Activated naive CD8-positive, alpha-beta T cell (primary cell): Measurements from ENCODE around the gene GNPTG.

Experiments
- H3K27ac Mint-ChIP-seq: one replicate; pipeline ENCODE4 v1.8.0; 2021; ENCODE audit warnings: mixed read lengths
- H3K27me3 Mint-ChIP-seq: one replicate; pipeline ENCODE4 v1.8.0; 2021; ENCODE audit warnings: mixed read lengths
- H3K36me3 Mint-ChIP-seq: one replicate; pipeline ENCODE4 v1.8.0; 2021; ENCODE audit warnings: mixed read lengths
- H3K4me1 Mint-ChIP-seq: one replicate; pipeline ENCODE4 v1.8.0; 2021; ENCODE audit warnings: low read depth, mixed read lengths
- H3K4me3 Mint-ChIP-seq: one replicate; pipeline ENCODE4 v1.8.0; 2021; ENCODE audit warnings: mild to moderate bottlenecking, mixed read lengths
- H3K9me3 Mint-ChIP-seq: one replicate; pipeline ENCODE4 v1.8.0; 2021; ENCODE audit warnings: low read depth, mixed read lengths

The GNPTG gene

DNA sequence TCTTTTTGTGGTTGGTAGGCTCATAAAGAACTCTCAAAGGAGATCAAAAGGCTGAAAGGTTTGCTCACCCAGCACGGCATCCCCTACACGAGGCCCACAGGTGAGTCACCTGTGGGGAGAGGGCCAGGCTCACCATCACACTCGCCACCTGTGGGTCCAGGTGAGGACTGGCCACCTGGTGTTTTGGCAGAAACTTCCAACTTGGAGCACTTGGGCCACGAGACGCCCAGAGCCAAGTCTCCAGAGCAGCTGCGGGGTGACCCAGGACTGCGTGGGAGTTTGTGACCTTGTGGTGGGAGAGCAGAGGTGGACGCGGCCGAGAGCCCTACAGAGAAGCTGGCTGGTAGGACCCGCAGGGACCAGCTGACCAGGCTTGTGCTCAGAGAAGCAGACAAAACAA lies 11.1 kb downstream of the GNPTG start:
- H3K4me3 Mint-ChIP-seq: no peak overlapping the region
- no peak overlapping the region for H3K27ac Mint-ChIP-seq
- H3K36me3 Mint-ChIP-seq: no peaks in the 10 kb centered on the region
- H3K27me3 Mint-ChIP-seq: no peaks in the 10 kb centered on the region
- no peaks in the 10 kb centered on the region for H3K9me3 Mint-ChIP-seq
- peaks cover 2% of the 10 kb centered on the region for H3K4me1 Mint-ChIP-seq

DNA sequence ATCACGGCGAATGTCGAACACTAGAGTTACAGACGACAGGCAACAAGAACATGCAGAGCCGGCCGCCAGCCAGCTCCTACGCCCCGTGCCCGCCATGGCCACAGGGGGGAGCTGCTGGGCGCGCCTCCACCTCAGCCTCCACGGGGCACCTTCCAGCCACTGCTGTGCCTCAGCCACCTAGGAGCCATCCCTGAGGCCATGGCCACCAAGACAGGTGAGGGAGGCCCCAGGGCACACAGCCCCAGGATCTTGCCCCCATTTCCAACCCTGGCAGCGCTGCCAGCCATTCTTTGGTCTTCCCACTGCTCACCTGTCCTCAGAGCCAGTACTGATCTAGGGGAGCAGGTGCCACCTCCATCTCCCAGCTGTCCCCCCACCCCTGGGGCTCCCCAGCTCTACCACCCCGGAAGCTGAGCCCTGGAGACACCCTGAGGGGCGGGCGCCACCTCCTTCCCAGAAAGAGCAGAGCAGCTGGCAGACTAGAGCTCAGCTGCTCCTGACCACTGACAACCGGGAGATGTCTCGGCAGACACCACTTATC lies 11.8 kb downstream of the GNPTG start:
- Mint-ChIP-seq H3K9me3 (no peaks in the 10 kb centered on the region), H3K27ac (peak overlapping the region; percentile 16), H3K36me3 (no peaks in the 10 kb centered on the region)

DNA sequence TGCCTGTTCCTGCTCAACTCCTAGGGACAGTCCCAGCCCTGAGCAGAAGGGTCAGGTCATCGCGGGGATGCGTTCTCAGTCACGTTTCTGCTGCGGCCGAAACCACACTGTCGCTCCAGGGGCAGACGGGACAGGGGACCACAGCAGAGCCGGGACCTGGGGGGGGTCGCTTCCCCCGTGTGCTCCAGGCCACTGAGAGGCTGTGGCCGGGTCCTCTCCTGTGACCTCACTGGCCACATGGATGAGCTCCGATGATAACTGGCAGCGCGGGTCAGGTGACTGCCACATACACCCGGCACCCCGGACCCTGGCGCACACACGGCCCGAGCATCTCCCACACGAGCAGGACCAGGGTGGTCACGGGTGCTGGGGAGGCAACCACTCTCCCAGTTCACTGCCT lies 12.8 kb downstream of the GNPTG start:
- H3K36me3 Mint-ChIP-seq: no peaks in the 10 kb centered on the region
- H3K4me3 Mint-ChIP-seq: no peak overlapping the region
- H3K27me3 Mint-ChIP-seq: no peaks in the 10 kb centered on the region
- peaks cover 2% of the 10 kb centered on the region for H3K4me1 Mint-ChIP-seq
- H3K9me3 Mint-ChIP-seq: no peaks in the 10 kb centered on the region
- no peak overlapping the region for H3K27ac Mint-ChIP-seq

More for the DNA sequence above, 11.8 kb downstream of the GNPTG start:
- no peaks in the 10 kb centered on the region for H3K27me3 Mint-ChIP-seq
- peaks cover 2% of the 10 kb centered on the region for H3K4me1 Mint-ChIP-seq
- H3K4me3 Mint-ChIP-seq: no peak overlapping the region

DNA sequence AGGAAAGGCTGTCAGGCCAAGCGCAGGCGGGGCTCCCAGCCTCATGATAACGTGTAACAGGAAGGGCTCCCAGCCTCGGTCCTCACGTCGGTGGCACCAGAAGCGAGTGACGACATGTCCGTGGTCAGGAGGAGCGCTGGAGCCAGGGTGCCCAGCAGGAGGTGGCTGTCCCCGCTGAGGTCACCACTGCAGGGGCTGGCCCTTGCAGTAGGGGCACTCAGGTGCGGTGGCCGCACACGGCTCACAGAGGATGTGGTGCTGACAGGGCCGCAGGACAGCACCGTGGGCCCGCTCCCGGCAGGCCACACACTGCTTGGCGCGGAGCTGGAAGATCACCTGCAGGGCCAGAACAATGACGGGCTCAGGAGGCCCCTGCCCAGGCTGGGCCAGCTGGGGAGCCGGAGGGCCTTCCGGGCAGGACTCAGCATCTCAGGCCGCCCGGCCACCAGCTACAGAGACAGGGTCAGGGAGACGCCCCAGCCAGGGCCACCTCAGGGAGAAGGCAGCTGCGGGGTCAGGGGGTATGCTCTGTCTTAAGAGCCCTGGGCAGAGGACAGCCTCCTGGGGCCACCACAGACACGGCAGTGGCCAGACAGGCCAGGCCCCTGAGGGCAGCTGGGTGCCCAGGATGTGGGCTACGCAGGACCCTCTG lies 14.5 kb downstream of the GNPTG start:
- Mint-ChIP-seq H3K9me3 (no peaks in the 10 kb centered on the region), H3K27ac (no peak overlapping the region), H3K27me3 (no peaks in the 10 kb centered on the region), H3K36me3 (no peaks in the 10 kb centered on the region), H3K4me3 (no peak overlapping the region), H3K4me1 (peaks cover 2% of the 10 kb centered on the region)

DNA sequence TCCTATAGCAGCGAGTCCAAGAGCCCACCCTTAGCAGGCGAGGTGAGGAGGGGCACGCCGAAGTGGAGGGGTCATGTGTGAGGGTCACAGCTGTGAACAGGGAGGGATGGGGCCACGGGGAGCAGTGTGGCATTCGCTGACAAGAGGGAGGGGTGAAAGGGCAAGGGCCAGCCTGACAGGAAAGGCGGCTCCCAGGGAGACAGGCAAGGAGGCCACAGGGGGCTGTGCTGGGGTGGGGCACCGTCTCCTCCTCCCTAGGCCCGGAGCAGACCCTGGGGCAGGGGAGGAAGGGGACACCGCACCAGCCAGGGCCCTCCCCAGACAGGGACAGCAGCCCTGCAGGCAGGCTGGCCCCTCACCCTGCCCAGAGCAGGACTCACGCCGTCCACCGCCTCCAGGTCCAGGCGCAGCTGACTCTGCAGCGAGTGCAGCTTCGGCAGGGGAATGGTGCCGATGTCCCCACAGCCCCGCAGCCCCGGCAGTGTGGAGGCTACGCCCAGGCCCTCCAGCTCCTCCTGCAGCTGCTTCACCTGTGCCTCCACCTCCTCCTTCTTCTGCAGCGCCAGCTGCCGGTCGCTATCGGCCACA lies 15.1 kb downstream of the GNPTG start:
- no peak overlapping the region for H3K27ac Mint-ChIP-seq
- H3K27me3 Mint-ChIP-seq: no peaks in the 10 kb centered on the region
- H3K36me3 Mint-ChIP-seq: no peaks in the 10 kb centered on the region
- H3K9me3 Mint-ChIP-seq: no peaks in the 10 kb centered on the region
- H3K4me3 Mint-ChIP-seq: no peak overlapping the region
- peaks cover 2% of the 10 kb centered on the region for H3K4me1 Mint-ChIP-seq

DNA sequence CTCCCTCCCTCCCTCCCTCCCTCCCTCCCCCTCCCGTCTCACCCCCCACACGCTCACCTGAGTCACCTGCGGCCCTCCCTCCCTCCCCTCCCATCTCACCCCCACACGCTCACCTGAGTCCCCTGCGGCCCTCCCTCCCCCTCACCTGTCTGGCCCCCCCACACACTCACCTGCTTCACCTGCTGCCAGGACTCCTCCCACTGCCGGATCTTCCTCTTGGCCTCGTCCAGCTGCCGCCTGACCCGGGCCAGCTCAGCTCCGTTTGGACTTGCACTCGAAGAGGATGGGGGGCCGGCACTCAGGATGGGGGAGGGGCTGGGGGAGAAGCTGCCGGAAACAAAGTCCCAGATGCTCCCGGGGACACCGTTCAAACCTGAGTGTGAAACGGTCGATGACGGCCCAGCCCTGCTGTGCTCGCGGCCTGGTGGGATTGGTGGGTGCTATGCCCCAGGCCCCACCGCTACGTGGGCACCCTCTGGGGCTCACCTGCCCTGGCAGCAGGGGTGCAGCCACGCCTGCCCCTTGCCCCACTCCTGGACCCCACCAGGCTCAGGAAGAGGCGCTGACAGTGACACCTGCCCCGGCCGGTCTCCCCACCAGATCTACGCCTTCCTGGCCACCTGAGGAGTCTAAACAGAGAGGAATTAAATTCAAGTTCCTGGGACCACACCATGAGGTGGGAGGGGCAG lies 15.9 kb downstream of the GNPTG start:
- H3K4me1 Mint-ChIP-seq: peaks cover 2% of the 10 kb centered on the region
- no peaks in the 10 kb centered on the region for H3K36me3 Mint-ChIP-seq
- H3K27ac Mint-ChIP-seq: no peak overlapping the region
- H3K27me3 Mint-ChIP-seq: no peaks in the 10 kb centered on the region
- H3K9me3 Mint-ChIP-seq: no peaks in the 10 kb centered on the region
- no peak overlapping the region for H3K4me3 Mint-ChIP-seq

DNA sequence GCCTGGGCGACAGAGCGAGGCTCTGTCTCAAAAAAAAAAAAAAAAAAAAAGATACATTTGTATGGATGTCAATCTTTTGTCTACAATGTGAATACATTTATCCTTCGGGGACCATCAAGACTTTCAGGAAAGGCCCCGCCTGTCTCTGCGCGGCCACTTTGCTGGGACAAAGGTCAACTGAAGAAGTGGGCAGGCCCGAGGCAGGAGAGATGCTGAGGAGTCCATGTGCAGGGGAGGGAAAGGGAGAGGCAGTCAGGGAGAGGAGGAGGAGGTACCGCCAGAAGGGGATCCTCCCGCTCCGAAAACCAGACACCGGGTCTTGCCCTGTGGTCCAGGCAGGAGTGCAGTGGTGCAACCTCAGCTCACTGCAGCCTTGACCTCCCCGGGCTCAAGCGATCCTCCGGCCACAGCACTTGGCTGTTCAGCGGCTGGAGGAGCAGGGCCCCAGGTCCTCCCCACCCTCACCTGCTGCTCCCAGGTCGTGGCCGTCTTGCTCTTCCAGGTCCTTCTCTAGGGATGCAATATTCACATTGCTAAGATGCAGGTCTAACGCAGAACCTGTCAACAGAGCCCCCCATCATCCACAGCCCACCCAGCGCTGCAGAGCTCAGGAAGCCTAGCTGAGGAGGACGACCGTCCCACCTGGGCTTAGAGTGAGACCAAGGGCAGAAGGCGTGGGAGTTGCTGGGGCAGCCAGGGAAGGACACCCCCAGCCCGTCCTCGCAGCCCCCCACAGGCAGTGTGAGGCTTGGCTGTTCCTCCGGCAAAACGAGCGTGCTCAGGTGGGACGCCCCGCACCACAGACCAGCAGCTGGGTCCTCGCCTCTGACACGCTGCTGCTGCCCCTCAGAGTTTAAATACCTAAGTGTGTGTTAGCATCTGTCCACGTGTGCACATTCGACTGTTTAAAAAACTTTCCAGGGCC lies 19.6 kb downstream of the GNPTG start:
- Mint-ChIP-seq H3K27ac (no peak overlapping the region), H3K4me3 (no peak overlapping the region), H3K9me3 (no peaks in the 10 kb centered on the region), H3K4me1 (no peaks in the 10 kb centered on the region), H3K27me3 (no peaks in the 10 kb centered on the region), H3K36me3 (no peaks in the 10 kb centered on the region)

DNA sequence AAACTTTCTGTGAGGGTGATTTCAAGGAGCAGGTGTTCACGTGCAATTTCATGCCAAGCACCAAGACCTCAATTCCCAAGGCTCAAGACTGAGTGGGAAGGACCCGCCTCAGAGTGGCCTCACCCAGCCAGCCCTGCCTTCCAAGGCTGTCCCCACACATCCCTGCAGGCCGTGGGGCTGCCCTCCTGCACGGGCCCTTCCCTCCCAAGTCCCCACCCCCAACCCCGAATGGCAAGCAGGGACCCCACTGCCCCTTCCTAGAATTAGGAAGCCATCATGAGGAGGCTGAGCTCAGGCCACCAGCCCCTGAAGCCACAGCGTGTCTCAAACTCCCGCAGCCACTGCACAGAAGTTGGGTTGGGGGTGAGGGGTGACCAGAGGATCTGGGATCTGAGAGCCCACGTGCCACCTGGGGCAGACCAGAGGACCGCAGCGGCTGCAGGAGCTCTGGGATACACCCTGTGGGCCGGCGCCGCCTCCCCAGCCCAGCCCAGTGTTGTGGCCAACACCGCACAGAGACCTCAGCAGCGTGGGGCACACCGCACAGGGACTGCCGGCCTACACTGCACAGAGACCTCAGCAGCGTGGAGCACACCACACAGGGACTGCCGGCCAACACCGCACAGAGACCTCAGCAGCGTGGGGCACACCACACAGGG lies 20.7 kb downstream of the GNPTG start:
- H3K4me1 Mint-ChIP-seq: no peaks in the 10 kb centered on the region
- no peak overlapping the region for H3K27ac Mint-ChIP-seq
- H3K4me3 Mint-ChIP-seq: no peak overlapping the region
- no peaks in the 10 kb centered on the region for H3K36me3 Mint-ChIP-seq
- no peaks in the 10 kb centered on the region for H3K9me3 Mint-ChIP-seq
- no peaks in the 10 kb centered on the region for H3K27me3 Mint-ChIP-seq

DNA sequence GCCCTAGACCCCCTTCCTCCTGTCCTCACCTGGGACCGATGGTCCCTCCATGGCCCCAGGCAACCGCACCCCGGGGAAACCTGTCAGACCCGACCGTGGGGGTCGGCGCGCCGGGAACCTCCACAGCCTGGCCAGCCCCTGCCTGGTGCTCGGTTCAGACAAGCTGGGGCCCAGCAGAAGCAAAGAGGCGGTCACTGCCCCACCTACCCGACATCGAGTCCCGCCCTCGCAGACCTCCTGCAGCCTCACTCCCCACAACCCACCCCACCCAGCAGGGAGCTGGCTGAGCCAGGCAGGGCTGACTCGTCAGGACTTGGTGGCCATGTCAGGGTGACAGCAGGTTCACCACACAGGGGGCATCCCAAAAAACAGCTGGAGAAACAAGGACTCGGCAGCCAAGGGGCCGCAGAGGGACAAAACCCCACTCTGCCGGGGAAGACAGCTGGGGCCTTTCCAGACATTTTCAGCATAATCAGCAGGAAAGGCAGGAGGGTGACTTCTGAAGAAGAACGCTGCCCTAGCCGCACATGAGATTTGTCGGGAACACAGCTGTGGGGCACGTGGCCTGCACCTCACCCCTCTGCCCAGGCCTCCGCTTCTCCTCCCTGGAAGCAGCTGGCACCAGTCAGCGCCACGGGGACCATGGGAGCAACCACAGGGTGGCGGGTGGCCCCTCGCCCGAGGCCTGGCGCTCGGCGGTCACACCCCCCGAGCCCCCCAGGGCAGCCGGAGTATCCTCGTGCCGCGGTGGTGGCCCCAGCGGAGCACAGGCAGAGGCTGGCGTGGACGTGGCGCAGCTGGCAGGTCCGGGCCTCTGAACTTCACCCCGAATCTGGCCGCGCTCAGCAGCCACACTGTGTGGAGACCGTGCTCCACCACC lies 22.9 kb downstream of the GNPTG start:
- Mint-ChIP-seq H3K27ac (no peak overlapping the region), H3K27me3 (no peaks in the 10 kb centered on the region), H3K9me3 (no peaks in the 10 kb centered on the region), H3K36me3 (no peaks in the 10 kb centered on the region), H3K4me1 (peaks cover 8% of the 10 kb centered on the region), H3K4me3 (no peak overlapping the region)

DNA sequence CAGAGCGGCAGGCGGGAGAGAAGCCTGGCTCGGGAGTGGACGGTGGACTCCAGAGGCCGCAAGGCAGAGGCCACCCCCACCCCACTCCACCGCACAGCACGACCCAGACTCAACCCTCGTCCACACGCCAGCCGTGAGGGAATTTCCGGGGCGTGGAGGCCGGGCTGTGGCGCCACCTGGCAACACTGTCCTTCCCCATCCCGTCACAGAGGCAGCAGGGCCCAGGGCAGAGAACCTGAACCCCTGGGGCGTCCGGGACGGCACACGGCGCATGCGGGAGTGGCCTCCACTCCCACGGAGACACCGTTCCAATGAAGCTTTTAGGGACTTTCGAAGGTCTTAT lies 23.5 kb downstream of the GNPTG start:
- Mint-ChIP-seq H3K4me1 (peaks cover 12% of the 10 kb centered on the region), H3K4me3 (no peak overlapping the region), H3K27ac (no peak overlapping the region), H3K27me3 (no peaks in the 10 kb centered on the region), H3K36me3 (no peaks in the 10 kb centered on the region), H3K9me3 (no peaks in the 10 kb centered on the region)

DNA sequence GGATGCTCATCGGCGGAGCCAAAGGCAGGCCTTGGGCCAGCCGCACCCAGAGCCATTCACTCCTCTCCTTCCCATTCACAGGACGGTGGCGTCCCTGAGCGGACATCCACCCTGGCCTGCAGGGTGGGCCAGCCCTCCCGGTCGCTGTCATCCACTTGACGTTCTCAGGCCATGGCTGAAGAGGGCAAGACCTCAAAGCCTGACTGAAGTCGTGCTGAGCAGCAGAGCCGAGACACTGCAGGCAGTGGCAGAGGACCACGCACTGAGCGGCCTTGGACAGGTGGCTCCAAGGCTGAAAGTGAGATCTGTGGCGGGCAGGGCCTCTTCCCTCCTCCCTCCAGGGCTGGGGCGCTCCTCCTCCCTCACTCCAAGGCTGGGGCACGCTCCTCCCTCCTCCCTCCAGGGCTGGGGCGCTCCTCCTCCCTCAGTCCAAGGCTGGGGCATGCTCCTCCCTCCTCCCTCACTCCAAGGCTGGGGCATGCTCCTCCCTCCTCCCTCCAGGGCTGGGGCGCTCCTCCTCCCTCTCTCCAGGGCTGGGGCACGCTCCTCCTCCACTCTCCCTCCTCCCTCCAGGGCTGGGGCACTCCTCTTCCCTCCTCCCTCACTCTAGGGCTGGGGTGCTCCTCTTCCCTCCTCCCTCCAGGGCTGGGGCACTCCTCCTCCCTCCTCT lies 24.1 kb downstream of the GNPTG start:
- no peak overlapping the region for H3K27ac Mint-ChIP-seq
- H3K9me3 Mint-ChIP-seq: no peaks in the 10 kb centered on the region
- peaks cover 12% of the 10 kb centered on the region for H3K4me1 Mint-ChIP-seq
- no peaks in the 10 kb centered on the region for H3K27me3 Mint-ChIP-seq
- H3K36me3 Mint-ChIP-seq: no peaks in the 10 kb centered on the region
- H3K4me3 Mint-ChIP-seq: no peak overlapping the region

DNA sequence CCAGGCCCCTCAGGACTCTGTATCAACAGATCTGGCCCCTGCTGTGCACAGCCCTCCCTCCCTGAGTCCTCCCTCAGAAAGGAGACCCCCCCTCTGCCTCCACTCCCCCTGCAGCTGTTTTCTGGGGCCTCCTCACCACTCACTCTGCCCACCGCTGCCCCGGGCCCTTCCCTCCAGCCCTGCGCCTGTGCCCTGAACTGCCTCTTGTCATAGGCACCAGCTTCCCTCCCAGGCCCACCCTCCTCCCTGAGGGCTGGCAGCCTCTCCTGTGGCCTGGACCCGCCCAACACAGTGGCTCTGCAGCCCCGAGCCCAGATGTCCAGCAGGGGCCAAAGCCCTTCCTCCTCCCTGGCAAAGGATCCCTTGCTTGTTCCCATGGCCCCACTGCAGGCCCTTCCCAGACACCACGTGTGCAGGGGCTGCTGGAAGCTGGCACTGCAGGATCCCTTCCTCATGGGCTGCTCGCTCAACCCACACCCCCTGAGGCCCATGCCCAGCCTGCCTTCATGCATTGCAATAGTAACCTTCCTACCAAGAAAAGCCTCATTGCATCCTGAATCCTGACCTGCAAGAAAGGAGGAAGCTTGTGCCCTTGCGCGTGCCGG lies 25.8 kb downstream of the GNPTG start:
- peak overlapping the region; percentile 90 for H3K4me3 Mint-ChIP-seq
- peaks cover 12% of the 10 kb centered on the region for H3K4me1 Mint-ChIP-seq
- no peaks in the 10 kb centered on the region for H3K27me3 Mint-ChIP-seq
- H3K27ac Mint-ChIP-seq: peak overlapping the region; percentile 92
- H3K36me3 Mint-ChIP-seq: no peaks in the 10 kb centered on the region
- H3K9me3 Mint-ChIP-seq: no peaks in the 10 kb centered on the region
